Activated CD4-positive, alpha-beta memory T cell treated with anti-CD3 and anti-CD28 coated beads, Interleukin-2, amount 10 ng/mL, durations not matched to agents 7 days and 5 days (primary cell): ENCODE data around the gene PCDHGA5. TPM values are rescaled to one million over a fixed set of nuclear protein-coding genes. Genes with fewer than 3 reads are reported as not detected.
"Not testable (repeated sequence)": the region's sequence is repeated elsewhere in the genome, so short reads cannot be mapped to it uniquely, and the experiment has no call there.

Experiments
- CTCF ChIA-PET: fragments of 350-600 bp; sonication (Branson Sonifier 250); formaldehyde crosslinking; loops from one replicate; lab custom pipeline; 2021; ENCODE audit warnings: antibody characterized with exemption, inconsistent platforms; lab: Charles Lee
- POLR2A ChIA-PET: fragments of 350-600 bp; sonication (Branson Sonifier 250); formaldehyde crosslinking; loops from one replicate; lab custom pipeline; 2021; ENCODE audit warnings: antibody characterized with exemption; lab: Charles Lee
- DNase-seq: peaks from one replicate; pipeline ENCODE4 v3.0.0-alpha.2; 2020
- H3K27ac Mint-ChIP-seq: one replicate; pipeline ENCODE4 v1.8.0; 2021; ENCODE audit warnings: mild to moderate bottlenecking, mixed read lengths
- H3K27me3 Mint-ChIP-seq: one replicate; pipeline ENCODE4 v1.8.0; 2021; ENCODE audit warnings: mixed read lengths
- H3K36me3 Mint-ChIP-seq: one replicate; pipeline ENCODE4 v1.8.0; 2021; ENCODE audit warnings: low read depth, mixed read lengths
- H3K4me1 Mint-ChIP-seq: one replicate; pipeline ENCODE4 v1.8.0; 2021; ENCODE audit warnings: mixed read lengths
- H3K4me3 Mint-ChIP-seq: one replicate; pipeline ENCODE4 v1.8.0; 2021; ENCODE audit warnings: mild to moderate bottlenecking, mixed read lengths
- H3K9me3 Mint-ChIP-seq: one replicate; pipeline ENCODE4 v1.8.0; 2021; ENCODE audit warnings: mixed read lengths
- total RNA-seq, 2 experiments: library from RNA; stranded (reverse); gene quantifications; one replicate each; pipeline ENCODE4 v1.2.3, GENCODE V29; 2021

The PCDHGA5 gene
- total RNA-seq, 2 experiments from 2014 or later = not detected

- H3K4me1 Mint-ChIP-seq, H3K4me3 Mint-ChIP-seq, DNase-seq, POLR2A ChIA-PET, H3K27ac Mint-ChIP-seq: not testable (repeated sequence)
- Mint-ChIP-seq H3K27me3 (peaks cover 17% of the 10 kb centered on the region), H3K36me3 (peaks cover 11% of the 10 kb centered on the region), H3K9me3 (peaks cover 19% of the 10 kb centered on the region)
- CTCF ChIA-PET = interaction anchor here (0.7 kb wide), 1 partner anchor 100 kb away, joined by 4 read pairs; no protein-coding TSS in a partner anchor
Measured at GRCh38 chr5:141375444-141376155, 11.6 kb downstream of the PCDHGA5 start.

- DNase-seq = no peak
Measured at GRCh38 chr5:141382469-141383294, 18.7 kb downstream of the PCDHGA5 start, which contains the start of gene PCDHGA7. TSS of gene PCDHGA7 (plus strand) at chr5:141382742. CDS start at chr5:141382900, 158 bp downstream.

GRCh38 chr5:141383345-141383744, 19.4 kb downstream of the PCDHGA5 start:
- POLR2A ChIA-PET = no interaction called here
- H3K27ac Mint-ChIP-seq = no peak overlapping the region
- no peak overlapping the region for H3K4me3 Mint-ChIP-seq
- H3K9me3 Mint-ChIP-seq = peaks cover 9% of the 10 kb centered on the region
- H3K4me1 Mint-ChIP-seq = no peaks in the 10 kb centered on the region
- CTCF ChIA-PET = interaction anchor here (1.1 kb wide), 1 partner anchor 16 kb away, joined by 4 read pairs; no protein-coding TSS in a partner anchor
- H3K36me3 Mint-ChIP-seq = peaks cover under 1% of the 10 kb centered on the region
- peaks cover 31% of the 10 kb centered on the region for H3K27me3 Mint-ChIP-seq
- no peak for DNase-seq

More at GRCh38 chr5:141382469-141383294, 18.7 kb downstream of the PCDHGA5 start, which contains the start of gene PCDHGA7:
- Mint-ChIP-seq H3K9me3 (peaks cover 8% of the 10 kb centered on the region), H3K36me3 (no peaks in the 10 kb centered on the region), H3K27me3 (peaks cover 31% of the 10 kb centered on the region), H3K4me3 (peak within 1 kb of the TSS; percentile 46), H3K27ac (no peak within 1 kb of the TSS), H3K4me1 (no peaks in the 10 kb centered on the region)
- POLR2A ChIA-PET = no interaction called here
- CTCF ChIA-PET = interaction anchor here (1.1 kb wide), 1 partner anchor 16 kb away, joined by 4 read pairs; no protein-coding TSS in a partner anchor

GRCh38 chr5:141384471-141385267, 20.7 kb downstream of the PCDHGA5 start:
- ChIA-PET CTCF (no interaction called here), POLR2A (no interaction called here)
- DNase-seq = no peak
- Mint-ChIP-seq H3K4me1 (no peaks in the 10 kb centered on the region), H3K9me3 (peaks cover 16% of the 10 kb centered on the region), H3K4me3 (no peak overlapping the region), H3K27me3 (peaks cover 32% of the 10 kb centered on the region), H3K27ac (no peak overlapping the region), H3K36me3 (peaks cover 3% of the 10 kb centered on the region)

- POLR2A ChIA-PET = interaction anchor here (1.0 kb wide), 1 partner anchor 67 kb away, joined by 3 read pairs; the partner anchor contains the start of gene TAF7
- H3K27me3 Mint-ChIP-seq = peaks cover 32% of the 10 kb centered on the region
Measured at GRCh38 chr5:141387557-141388311, 23.8 kb downstream of the PCDHGA5 start, which contains the start of gene PCDHGB4. TSS of gene PCDHGB4 (plus strand) at chr5:141387698. CDS start at chr5:141387885, 187 bp downstream.

GRCh38 chr5:141388661-141389060, 24.7 kb downstream of the PCDHGA5 start:
- Mint-ChIP-seq H3K36me3 (peaks cover 6% of the 10 kb centered on the region), H3K4me3 (no peak overlapping the region), H3K9me3 (peaks cover 17% of the 10 kb centered on the region), H3K27me3 (peaks cover 27% of the 10 kb centered on the region), H3K27ac (no peak overlapping the region), H3K4me1 (no peaks in the 10 kb centered on the region)
- no peak for DNase-seq
- CTCF ChIA-PET = no interaction called here
- POLR2A ChIA-PET = no interaction called here

More at GRCh38 chr5:141387557-141388311, 23.8 kb downstream of the PCDHGA5 start, which contains the start of gene PCDHGB4:
- H3K36me3 Mint-ChIP-seq, H3K27ac Mint-ChIP-seq, DNase-seq, H3K4me1 Mint-ChIP-seq: not testable (repeated sequence)
- CTCF ChIA-PET = interaction anchor here (0.7 kb wide), 1 partner anchor 20 kb away, joined by 3 read pairs; the partner anchor contains the start of gene PCDHGB6
- peak within 1 kb of the TSS; percentile 7 for H3K4me3 Mint-ChIP-seq
- H3K9me3 Mint-ChIP-seq = peaks cover 22% of the 10 kb centered on the region

GRCh38 chr5:141389153-141390042, 25.4 kb downstream of the PCDHGA5 start:
- peaks cover 29% of the 10 kb centered on the region for H3K27me3 Mint-ChIP-seq
- no peaks in the 10 kb centered on the region for H3K4me1 Mint-ChIP-seq
- H3K27ac Mint-ChIP-seq = no peak overlapping the region
- DNase-seq = no peak
- ChIA-PET CTCF (interaction anchor here (1.6 to 1.7 kb wide), 2 partner anchors 16 to 135 kb away, joined by 4 to 5 read pairs; no protein-coding TSS in a partner anchor), POLR2A (no interaction called here)
- H3K4me3 Mint-ChIP-seq = no peak overlapping the region
- peaks cover 21% of the 10 kb centered on the region for H3K9me3 Mint-ChIP-seq
- H3K36me3 Mint-ChIP-seq = peaks cover 6% of the 10 kb centered on the region

- Mint-ChIP-seq H3K36me3 (peaks cover 6% of the 10 kb centered on the region), H3K4me1 (no peaks in the 10 kb centered on the region), H3K4me3 (no peak within 1 kb of the TSS), H3K27ac (no peak within 1 kb of the TSS), H3K9me3 (peaks cover 18% of the 10 kb centered on the region), H3K27me3 (peaks cover 36% of the 10 kb centered on the region)
- CTCF ChIA-PET = interaction anchor here (1.4 kb wide), 1 partner anchor 20 kb away, joined by 5 read pairs; the partner anchor contains the start of gene PCDHGA10
- POLR2A ChIA-PET = no interaction called here
- no peak for DNase-seq
Measured at GRCh38 chr5:141392429-141393198, 28.7 kb downstream of the PCDHGA5 start, which contains the start of gene PCDHGA8. TSS of gene PCDHGA8 (plus strand) at chr5:141392633. CDS start at chr5:141392814, 181 bp downstream.

- H3K4me3 Mint-ChIP-seq = no peak overlapping the region
- H3K4me1 Mint-ChIP-seq = no peaks in the 10 kb centered on the region
- no peak overlapping the region for H3K27ac Mint-ChIP-seq
- DNase-seq = no peak
- H3K9me3 Mint-ChIP-seq = peaks cover 18% of the 10 kb centered on the region
- ChIA-PET POLR2A (no interaction called here), CTCF (interaction anchor here (1.4 kb wide), 1 partner anchor 19 kb away, joined by 5 read pairs; the partner anchor contains the start of gene PCDHGA10)
- peaks cover 6% of the 10 kb centered on the region for H3K36me3 Mint-ChIP-seq
- peaks cover 36% of the 10 kb centered on the region for H3K27me3 Mint-ChIP-seq
Measured at GRCh38 chr5:141393267-141393666, 29.3 kb downstream of the PCDHGA5 start.
